Prostate gland (tissue), 2 donors: ENCODE results near the gene FGGY. TPM values are rescaled to one million over a fixed set of nuclear protein-coding genes. Genes with fewer than 3 reads are reported as not detected.

Experiments used
- DNase-seq: peaks from one replicate; pipeline ENCODE4 v3.0.0-alpha.2; 2019; ENCODE audit warnings: low spot score
- H3K27ac ChIP-seq, 2 donors: fragments of 200-600 bp; sonication (generic); 2 replicates each; pipeline ENCODE4 v1.5.1; 2017 to 2019
- H3K27me3 ChIP-seq: fragments of 200-600 bp; sonication (generic); replicated peaks from 2 replicates; pipeline ENCODE4 v1.5.1; 2019; ENCODE audit not compliant: insufficient read depth
- H3K36me3 ChIP-seq, 2 donors: fragments of 200-600 bp; sonication (generic); 1 replicate in 1 of 2; 2 replicates in 1 of 2; pipeline versions ENCODE4 v1.5.1 to v1.8.1; 2017 to 2019
- H3K4me1 ChIP-seq: fragments of 200-600 bp; sonication (generic); replicated peaks from 2 replicates; pipeline ENCODE4 v1.5.1; 2019
- H3K4me3 ChIP-seq, 2 donors: fragments of 200-600 bp; sonication (generic); 2 replicates each; pipeline ENCODE4 v1.5.1; 2017 to 2019
- H3K9me3 ChIP-seq: fragments of 200-600 bp; sonication (generic); 2 replicates; pipeline ENCODE4 v1.5.1; 2017
- POLR2A ChIP-seq: fragments of 450-650 bp; IDR thresholded peaks from one replicate; pipeline ENCODE4 v1.6.1; 2016; ENCODE audit warnings: antibody characterized with exemption, mild to moderate bottlenecking
- POLR2AphosphoS5 ChIP-seq: sonication (generic); formaldehyde crosslinking; IDR thresholded peaks from one replicate; pipeline ENCODE4 v1.6.1; 2017; ENCODE audit warnings: antibody characterized with exemption
- WGBS: methylation state at CpG from one replicate; pipeline ENCODE4 v1.1.5; 2018; 5-methylcytosine and 5-hydroxymethylcytosine counted together
- intact Hi-C: fragments of 100-400 bp; cut with DNase I; formaldehyde crosslinking; loops from one replicate; pipeline ENCODE4 v1.14.2; 2022
- total RNA-seq, 2 donors: library from RNA; depleted of rRNA; stranded (reverse); fragments of >200 nt; gene quantifications; one replicate each; pipeline ENCODE4 v1.1.0, GENCODE V29; 2016
- TF ChIP-seq, protein P1 (sequence below), 4 experiments: fragments of 200-600 bp in 2 of 4; fragments of 450-650 bp in 2 of 4; sonication (generic) in 2 of 4; IDR thresholded peaks; 1 replicate in 3 of 4; 2 replicates in 1 of 4; pipeline ENCODE4 v1.5.1; 2016 to 2019; ENCODE audit warnings: antibody characterized with exemption in 4 of 4, mild to moderate bottlenecking in 2 of 4, moderate library complexity in 2 of 4

The FGGY gene
- total RNA-seq, 2 donors from 2014 or later: 28.6 to 32.2 TPM

DNA sequence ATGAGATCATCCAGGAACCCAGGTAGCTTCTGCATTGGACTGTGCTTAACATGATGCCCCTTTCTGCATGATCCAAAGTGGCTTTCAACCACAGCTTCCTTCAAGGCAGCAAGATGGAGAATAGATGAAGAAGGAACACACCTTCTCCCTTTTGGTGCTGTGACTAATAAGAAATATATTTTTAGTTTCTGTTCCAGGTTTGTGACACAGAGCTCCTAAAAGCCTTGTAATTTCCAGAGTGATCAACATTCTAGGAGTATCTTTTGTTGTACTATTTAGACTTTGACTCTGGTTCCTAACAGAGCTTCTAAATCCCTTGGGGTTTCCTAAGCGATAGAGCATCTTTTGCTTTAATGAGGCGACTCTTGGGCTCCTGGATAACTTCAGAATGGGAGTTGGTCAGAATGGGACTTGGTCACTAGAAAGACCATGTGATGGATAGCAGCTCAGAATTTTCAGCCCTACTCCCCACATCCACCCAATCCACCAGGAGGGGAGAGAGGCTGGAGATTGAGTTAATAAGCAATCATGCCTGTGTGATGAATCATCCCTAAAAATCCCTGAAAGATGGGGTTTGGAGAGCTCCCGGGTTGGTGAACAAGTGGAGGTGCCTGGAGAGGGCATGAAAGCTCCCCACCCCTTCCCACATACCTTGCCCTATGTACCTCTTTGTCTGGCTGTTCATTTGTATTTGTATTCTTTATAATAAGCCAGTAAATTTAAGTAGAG, 134.8 kb downstream of the FGGY start:
- no peaks in the 10 kb centered on the region for H3K27me3 ChIP-seq
- TF ChIP-seq, protein P1, sequence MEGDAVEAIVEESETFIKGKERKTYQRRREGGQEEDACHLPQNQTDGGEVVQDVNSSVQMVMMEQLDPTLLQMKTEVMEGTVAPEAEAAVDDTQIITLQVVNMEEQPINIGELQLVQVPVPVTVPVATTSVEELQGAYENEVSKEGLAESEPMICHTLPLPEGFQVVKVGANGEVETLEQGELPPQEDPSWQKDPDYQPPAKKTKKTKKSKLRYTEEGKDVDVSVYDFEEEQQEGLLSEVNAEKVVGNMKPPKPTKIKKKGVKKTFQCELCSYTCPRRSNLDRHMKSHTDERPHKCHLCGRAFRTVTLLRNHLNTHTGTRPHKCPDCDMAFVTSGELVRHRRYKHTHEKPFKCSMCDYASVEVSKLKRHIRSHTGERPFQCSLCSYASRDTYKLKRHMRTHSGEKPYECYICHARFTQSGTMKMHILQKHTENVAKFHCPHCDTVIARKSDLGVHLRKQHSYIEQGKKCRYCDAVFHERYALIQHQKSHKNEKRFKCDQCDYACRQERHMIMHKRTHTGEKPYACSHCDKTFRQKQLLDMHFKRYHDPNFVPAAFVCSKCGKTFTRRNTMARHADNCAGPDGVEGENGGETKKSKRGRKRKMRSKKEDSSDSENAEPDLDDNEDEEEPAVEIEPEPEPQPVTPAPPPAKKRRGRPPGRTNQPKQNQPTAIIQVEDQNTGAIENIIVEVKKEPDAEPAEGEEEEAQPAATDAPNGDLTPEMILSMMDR (IDR thresholded peaks at IDR 0.05): no peak
- no peak for TF ChIP-seq POLR2AphosphoS5
- no peak for TF ChIP-seq POLR2A
- H3K4me1 ChIP-seq: no peaks in the 10 kb centered on the region
- no peak for DNase-seq
- WGBS: 76% methylated on average over 3 of the region's 3 CpGs
- no peaks in the 10 kb centered on the region for H3K36me3 ChIP-seq
- no peak overlapping the region for H3K27ac ChIP-seq
- H3K4me3 ChIP-seq: no peak overlapping the region
- no peaks in the 10 kb centered on the region for H3K9me3 ChIP-seq
- intact Hi-C loops: no loop called here

DNA sequence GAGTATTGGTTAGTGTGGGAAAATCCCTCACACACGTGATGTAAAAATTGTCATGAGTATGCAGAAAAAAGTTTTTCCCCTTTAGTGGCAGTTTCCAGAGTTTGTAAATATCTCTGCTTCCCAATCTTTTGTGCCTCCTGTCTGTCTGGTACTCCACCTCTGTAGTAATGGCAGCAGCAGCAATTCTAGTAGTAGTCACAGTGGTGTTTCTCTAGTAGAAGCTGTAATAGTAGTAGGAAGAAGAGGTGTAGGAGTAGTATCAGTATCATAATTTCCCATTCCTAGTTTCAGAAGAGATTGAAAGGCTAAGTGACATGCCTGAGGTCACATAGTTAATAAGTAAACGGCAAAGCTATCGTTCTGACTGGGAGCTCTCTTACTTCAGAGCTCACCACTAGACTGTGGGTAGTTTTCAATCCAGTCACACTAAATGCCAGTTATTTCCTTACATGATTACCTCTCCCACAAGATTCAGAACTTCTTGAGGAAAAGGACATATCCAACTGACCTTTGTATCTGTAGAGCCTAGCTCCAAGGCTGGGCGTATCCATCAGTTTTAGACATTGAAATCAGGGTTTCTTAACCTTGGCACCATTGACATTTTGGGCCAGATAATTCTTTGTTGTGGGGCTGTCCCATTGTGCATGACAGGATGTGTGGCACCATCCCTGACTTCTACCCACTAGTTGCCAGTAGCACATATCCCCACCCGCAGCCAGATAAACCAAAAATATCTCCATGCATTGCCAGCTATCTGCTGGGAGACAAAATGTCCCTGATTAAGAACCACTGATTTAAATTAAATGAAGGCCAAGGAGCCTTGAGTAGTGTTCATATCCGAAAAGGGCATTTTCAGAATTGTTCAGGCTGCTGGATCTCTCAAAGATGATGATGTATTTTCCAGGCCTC, 135.9 kb downstream of the FGGY start:
- Histone ChIP-seq H3K4me3 (no peak overlapping the region), H3K9me3 (no peaks in the 10 kb centered on the region), H3K27ac (no peak overlapping the region), H3K27me3 (no peaks in the 10 kb centered on the region), H3K36me3 (no peaks in the 10 kb centered on the region), H3K4me1 (no peaks in the 10 kb centered on the region)
- DNase-seq: no peak
- intact Hi-C loops: no loop called here
- TF ChIP-seq, protein P1 (IDR thresholded peaks at IDR 0.05): no peak
- no peak for TF ChIP-seq POLR2AphosphoS5
- 91% methylated on average over 6 of the region's 6 CpGs for WGBS

DNA sequence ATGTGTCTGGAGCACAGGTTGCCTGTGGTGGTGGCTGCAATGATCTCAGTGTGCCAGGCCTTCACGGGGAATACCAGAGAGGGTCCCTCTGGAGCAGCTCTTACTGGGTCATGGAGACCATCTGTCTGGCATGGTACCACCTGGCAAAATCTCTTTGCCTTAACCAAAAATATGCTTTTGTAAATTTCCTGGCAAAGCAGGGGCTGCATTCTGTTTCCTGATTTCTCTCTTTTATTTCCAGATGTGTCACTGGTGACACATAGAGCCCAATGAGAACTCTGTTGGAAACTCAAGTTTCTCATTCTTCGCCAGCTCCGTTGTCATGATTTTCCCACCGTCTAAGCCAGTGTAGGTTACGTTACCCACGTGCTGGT, 136.5 kb downstream of the FGGY start:
- Histone ChIP-seq H3K27ac (no peak overlapping the region), H3K36me3 (no peaks in the 10 kb centered on the region), H3K27me3 (no peaks in the 10 kb centered on the region), H3K4me1 (no peaks in the 10 kb centered on the region), H3K4me3 (no peak overlapping the region), H3K9me3 (no peaks in the 10 kb centered on the region)
- intact Hi-C loops: no loop called here
- 75% methylated on average over 6 of the region's 6 CpGs for WGBS
- DNase-seq: no peak
- TF ChIP-seq POLR2AphosphoS5 (no peak), POLR2A (no peak)
- TF ChIP-seq, protein P1 (IDR thresholded peaks at IDR 0.05): no peak

DNA sequence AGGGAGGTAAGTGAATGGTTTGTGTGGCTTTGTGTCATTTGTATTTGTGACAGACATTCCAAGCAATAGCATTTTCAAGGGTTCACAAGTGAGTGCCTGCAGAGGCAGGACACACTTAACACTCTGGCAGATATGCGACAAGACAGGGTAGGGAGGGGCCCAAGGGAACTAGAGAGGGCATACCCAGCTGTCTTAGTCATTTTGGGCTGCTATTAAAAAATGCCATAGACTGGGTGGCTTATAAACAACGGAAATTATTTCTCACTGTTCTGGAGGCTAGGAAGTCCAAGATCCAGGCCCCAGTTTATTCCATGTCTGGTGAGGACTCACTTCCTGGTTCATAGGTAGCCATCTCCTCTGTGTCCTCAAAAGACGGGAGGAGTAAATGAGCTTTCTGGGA, 137.4 kb downstream of the FGGY start:
- Histone ChIP-seq H3K4me1 (no peaks in the 10 kb centered on the region), H3K4me3 (no peak overlapping the region), H3K36me3 (no peaks in the 10 kb centered on the region), H3K27ac (no peak overlapping the region), H3K27me3 (no peaks in the 10 kb centered on the region), H3K9me3 (no peaks in the 10 kb centered on the region)
- 55% methylated on average over 3 of the region's 3 CpGs for WGBS
- intact Hi-C loops: no loop called here
- TF ChIP-seq POLR2A: no peak
- TF ChIP-seq, protein P1 (IDR thresholded peaks at IDR 0.05): no peak
- no peak for TF ChIP-seq POLR2AphosphoS5
- no peak for DNase-seq
